Sigmoid colon (tissue), 7 donors: Measurements from ENCODE around the gene AKR1C1. TPM values are rescaled to one million over a fixed set of nuclear protein-coding genes. Genes with fewer than 3 reads are reported as not detected.
"Not testable (repeated sequence)": the region's sequence is repeated elsewhere in the genome, so short reads cannot be mapped to it uniquely, and the experiment has no call there.

ENCODE experiments used
- DNase-seq: peaks from one replicate; pipeline ENCODE4 v3.0.0-alpha.2; 2019
- H3K27ac ChIP-seq, 4 donors: fragments of 200-600 bp; sonication (generic); one replicate each; pipeline ENCODE4 v1.5.1; 2016 to 2019; ENCODE audit warnings: mild to moderate bottlenecking in 1 of 4
- H3K27me3 ChIP-seq, 3 donors: fragments of 200-600 bp; sonication (generic); one replicate each; pipeline ENCODE4 v1.5.1; 2019; ENCODE audit warnings: mild to moderate bottlenecking in 1 of 3
- H3K36me3 ChIP-seq, 4 donors: fragments of 200-600 bp; sonication (generic); one replicate each; pipeline ENCODE4 v1.5.1; 2016 to 2019
- H3K4me1 ChIP-seq, 4 donors: fragments of 200-600 bp; sonication (generic); one replicate each; pipeline ENCODE4 v1.5.1; 2017 to 2019
- H3K4me3 ChIP-seq, 4 donors: fragments of 200-600 bp; sonication (generic); one replicate each; pipeline ENCODE4 v1.5.1; 2017 to 2019; ENCODE audit warnings: mild to moderate bottlenecking in 2 of 4, moderate library complexity in 1 of 4
- H3K9me3 ChIP-seq, 4 donors: fragments of 200-600 bp in 3 of 4; sonication (generic) in 3 of 4; one replicate each; pipeline versions ENCODE4 v1.5.1 to v1.6.1; 2013 to 2019
- EP300 ChIP-seq, 4 donors: sonication (generic); formaldehyde crosslinking; IDR thresholded peaks; one replicate each; pipeline ENCODE4 v1.6.1; 2017; ENCODE audit warnings: antibody characterized with exemption in 4 of 4
- POLR2A ChIP-seq, 2 donors: fragments of 450-650 bp; IDR thresholded peaks; one replicate each; pipeline ENCODE4 v1.6.1; 2016; ENCODE audit warnings: antibody characterized with exemption in 2 of 2, mild to moderate bottlenecking in 2 of 2, moderate library complexity in 2 of 2
- POLR2AphosphoS5 ChIP-seq, 4 donors: sonication (generic); formaldehyde crosslinking; IDR thresholded peaks; one replicate each; pipeline ENCODE4 v1.6.1; 2017; ENCODE audit warnings: antibody characterized with exemption in 4 of 4
- WGBS, 2 donors: extraction: QIAGEN DNeasy Blood & Tissue Kit; methylation state at CpG; one replicate each; pipeline ENCODE4 v1.1.7; 2013; 5-methylcytosine and 5-hydroxymethylcytosine counted together
- intact Hi-C: fragments of 100-400 bp; cut with DNase I; formaldehyde crosslinking; loops from one replicate; pipeline ENCODE4 v1.15.1; 2023
- polyA plus RNA-seq, 3 donors: library from polyadenylated mRNA; stranded (reverse); fragments of 200-250 nt; gene quantifications; one replicate each; pipeline ENCODE4 v1.2.3, GENCODE V29; 2013
- total RNA-seq, 4 donors: library from RNA; depleted of rRNA; stranded (reverse); fragments of >200 nt; gene quantifications; one replicate each; pipeline ENCODE4 v1.1.0, GENCODE V29; 2016
- TF ChIP-seq, protein P1 (sequence below), 4 experiments: fragments of 450-650 bp in 3 of 4; fragments of 200-600 bp in 1 of 4; IDR thresholded peaks; one replicate each; pipeline ENCODE4 v1.5.1; 2016 to 2019; ENCODE audit warnings: antibody characterized with exemption in 4 of 4, mild to moderate bottlenecking in 3 of 4, moderate library complexity in 2 of 4
- donor health status: healthy with polysubstance abuse.
- donor health status: Bipolar disorder and iron deficiency.
- donor health status: healthy.

Gene AKR1C1
- total and polyA plus RNA-seq, 7 donors = 6.0 to 36.7 (median 22.5) TPM

DNA sequence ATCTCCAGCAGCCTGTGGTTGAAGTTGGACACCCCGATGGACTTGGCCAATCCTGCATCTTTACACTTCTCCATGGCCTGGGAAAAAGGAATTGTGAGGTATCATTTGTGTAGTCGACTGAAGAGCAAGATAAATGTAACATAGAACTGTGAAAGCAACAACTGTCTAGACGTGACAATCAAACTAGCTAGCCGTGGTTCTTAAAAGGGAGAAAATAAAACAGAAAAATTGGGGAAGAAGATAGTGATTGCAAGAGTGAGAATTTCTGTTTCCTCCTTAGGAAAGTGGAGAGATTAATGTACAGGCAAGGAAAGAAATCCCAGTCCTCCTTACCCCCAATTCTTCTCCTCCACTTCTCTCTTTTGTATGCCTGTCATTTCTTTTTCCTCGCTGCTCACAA is 35.5 kb downstream of the AKR1C1 start:
- WGBS, 2 donors = 80 to 95% methylated on average over 5 of the region's 5 CpGs
- Histone ChIP-seq H3K27me3 (no peaks in the 10 kb centered on the region), H3K4me1 (no peaks in the 10 kb centered on the region), H3K36me3 (no peaks in the 10 kb centered on the region), H3K27ac (no peak overlapping the region), H3K4me3 (no peak overlapping the region), H3K9me3 (no peaks in the 10 kb centered on the region)
- intact Hi-C loops = no loop called here
- DNase-seq = no peak
- TF ChIP-seq POLR2A (IDR thresholded peaks at IDR 0.05) (no peak), POLR2AphosphoS5 (IDR thresholded peaks at IDR 0.05) (no peak), EP300 (IDR thresholded peaks at IDR 0.05) (no peak)
- TF ChIP-seq, protein P1, sequence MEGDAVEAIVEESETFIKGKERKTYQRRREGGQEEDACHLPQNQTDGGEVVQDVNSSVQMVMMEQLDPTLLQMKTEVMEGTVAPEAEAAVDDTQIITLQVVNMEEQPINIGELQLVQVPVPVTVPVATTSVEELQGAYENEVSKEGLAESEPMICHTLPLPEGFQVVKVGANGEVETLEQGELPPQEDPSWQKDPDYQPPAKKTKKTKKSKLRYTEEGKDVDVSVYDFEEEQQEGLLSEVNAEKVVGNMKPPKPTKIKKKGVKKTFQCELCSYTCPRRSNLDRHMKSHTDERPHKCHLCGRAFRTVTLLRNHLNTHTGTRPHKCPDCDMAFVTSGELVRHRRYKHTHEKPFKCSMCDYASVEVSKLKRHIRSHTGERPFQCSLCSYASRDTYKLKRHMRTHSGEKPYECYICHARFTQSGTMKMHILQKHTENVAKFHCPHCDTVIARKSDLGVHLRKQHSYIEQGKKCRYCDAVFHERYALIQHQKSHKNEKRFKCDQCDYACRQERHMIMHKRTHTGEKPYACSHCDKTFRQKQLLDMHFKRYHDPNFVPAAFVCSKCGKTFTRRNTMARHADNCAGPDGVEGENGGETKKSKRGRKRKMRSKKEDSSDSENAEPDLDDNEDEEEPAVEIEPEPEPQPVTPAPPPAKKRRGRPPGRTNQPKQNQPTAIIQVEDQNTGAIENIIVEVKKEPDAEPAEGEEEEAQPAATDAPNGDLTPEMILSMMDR (IDR thresholded peaks at IDR 0.05) = no peak

DNA sequence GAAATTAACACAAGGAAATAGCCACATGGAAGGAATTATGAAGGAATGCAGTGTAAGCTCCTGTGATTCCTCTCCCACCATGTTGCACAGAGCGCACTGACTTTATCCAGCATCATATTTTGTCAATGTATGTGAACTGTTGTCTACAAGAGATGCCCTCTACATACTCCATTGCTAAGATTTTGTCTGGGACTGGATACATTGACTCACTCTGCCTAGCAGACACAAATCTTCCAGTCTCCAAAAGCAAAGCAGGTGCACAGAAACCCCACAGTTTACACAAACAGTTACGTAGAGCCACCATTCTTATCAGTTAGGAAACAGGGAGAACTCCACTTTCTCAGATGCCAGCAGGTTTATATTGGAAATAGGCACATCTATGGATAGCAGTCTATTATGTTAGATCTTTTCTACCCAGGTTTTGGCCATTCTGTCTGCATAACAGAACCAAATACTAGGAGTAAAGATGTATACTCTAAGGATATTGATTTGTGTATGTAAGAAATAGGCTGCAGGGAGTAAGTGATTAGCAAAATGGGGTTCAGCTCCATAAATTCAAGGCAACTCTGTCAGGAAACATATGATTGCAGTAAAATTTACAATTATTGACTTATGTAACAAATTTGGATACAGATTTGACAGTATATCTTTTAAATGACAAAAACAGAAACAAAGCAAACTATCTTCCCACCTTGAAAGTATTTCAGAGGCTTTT is 39.0 kb downstream of the AKR1C1 start:
- DNase-seq = no peak
- H3K36me3 ChIP-seq = no peaks in the 10 kb centered on the region
- H3K4me3 ChIP-seq = no peak overlapping the region
- H3K27me3 ChIP-seq = no peaks in the 10 kb centered on the region
- WGBS, 2 donors = 93 to 96% methylated on average over 2 of the region's 2 CpGs
- H3K9me3 ChIP-seq = no peaks in the 10 kb centered on the region
- H3K4me1 ChIP-seq = no peaks in the 10 kb centered on the region
- H3K27ac ChIP-seq = no peak overlapping the region
- intact Hi-C loops = no loop called here
- TF ChIP-seq EP300 (IDR thresholded peaks at IDR 0.05) (no peak), POLR2AphosphoS5 (IDR thresholded peaks at IDR 0.05) (no peak), POLR2A (IDR thresholded peaks at IDR 0.05) (no peak)
- TF ChIP-seq, protein P1 (IDR thresholded peaks at IDR 0.05) = no peak

DNA sequence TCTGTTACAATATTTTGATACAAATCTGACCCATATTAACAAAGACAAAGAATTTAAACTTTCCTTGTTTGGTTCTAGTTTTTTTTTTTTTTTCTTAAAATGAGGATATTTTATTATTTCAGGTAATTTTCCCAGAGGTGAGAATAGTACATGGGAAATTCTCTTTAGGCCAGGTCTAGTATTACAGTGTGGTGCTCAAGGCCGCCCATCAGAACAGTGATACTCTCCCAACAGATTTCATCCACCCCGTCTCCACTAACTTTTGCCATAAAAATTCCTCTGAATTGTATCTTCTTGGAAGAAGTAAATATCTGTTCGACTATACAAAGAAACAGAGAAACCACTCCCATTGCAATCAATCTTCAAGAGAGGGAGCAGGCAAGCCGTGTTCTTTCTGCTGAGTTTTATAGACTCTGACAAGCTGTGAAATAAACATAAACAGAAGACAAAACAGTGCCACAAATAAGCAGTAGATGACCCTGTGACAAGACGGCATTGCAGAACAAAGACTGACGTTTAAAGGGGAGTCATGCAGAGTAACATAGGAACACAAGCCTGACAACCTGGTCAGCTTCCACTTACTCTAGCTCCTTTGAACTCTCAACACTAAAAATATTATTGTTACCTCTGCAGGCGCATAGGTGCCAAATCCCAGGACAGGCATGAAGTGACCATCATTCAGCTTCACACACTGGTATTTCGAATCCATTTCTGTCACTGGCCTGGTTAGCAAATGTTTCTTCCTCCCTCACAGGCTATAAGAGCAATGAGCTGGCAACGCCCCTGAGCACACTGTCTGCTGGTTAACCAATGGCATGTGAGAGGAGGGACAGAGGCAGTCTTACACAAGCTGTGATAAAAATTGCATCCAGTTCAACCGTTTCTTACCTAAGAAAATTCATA is 40.2 kb downstream of the AKR1C1 start, which contains the start of gene AKR1C2:
TSS of gene AKR1C2 (minus strand) at position 731 of the 903 bp plus-strand sequence. CDS start at position 709, 22 bp downstream.
- H3K9me3 ChIP-seq, H3K27ac ChIP-seq, DNase-seq, H3K27me3 ChIP-seq, H3K36me3 ChIP-seq, intact Hi-C loops, H3K4me1 ChIP-seq: not testable (repeated sequence)
- H3K4me3 ChIP-seq = peak within 1 kb of the TSS in 2 of 4 donors; percentile 31 to 37
- TF ChIP-seq POLR2AphosphoS5 (IDR thresholded peaks at IDR 0.05) = peak in 3 of 4 donors; percentile 11 to 28 (median 23)
- 17 to 52% methylated on average over 7 to 8 of the region's 10 CpGs for WGBS, 2 donors

DNA sequence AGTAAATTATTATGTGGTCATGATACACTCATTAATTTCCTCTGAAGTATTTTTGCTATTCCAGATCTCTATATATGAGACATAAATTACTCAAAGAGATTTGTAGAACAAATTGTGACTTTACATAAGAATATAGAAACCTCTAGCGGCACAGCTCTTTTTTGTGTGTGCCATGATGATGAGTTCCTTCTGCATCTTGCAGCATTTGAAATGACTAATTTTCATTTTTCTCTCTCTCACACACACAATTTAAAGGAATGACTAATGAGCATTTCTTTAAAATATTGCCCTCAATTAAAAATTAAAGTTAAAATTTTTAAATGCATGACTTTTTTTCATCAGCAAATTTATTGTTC is 40.8 kb downstream of the AKR1C1 start:
- WGBS, 2 donors = 0% methylated on average over 1 of the region's 1 CpG
- H3K4me3 ChIP-seq, DNase-seq, H3K9me3 ChIP-seq, H3K27ac ChIP-seq, H3K27me3 ChIP-seq, intact Hi-C loops, H3K4me1 ChIP-seq, H3K36me3 ChIP-seq: not testable (repeated sequence)

DNA sequence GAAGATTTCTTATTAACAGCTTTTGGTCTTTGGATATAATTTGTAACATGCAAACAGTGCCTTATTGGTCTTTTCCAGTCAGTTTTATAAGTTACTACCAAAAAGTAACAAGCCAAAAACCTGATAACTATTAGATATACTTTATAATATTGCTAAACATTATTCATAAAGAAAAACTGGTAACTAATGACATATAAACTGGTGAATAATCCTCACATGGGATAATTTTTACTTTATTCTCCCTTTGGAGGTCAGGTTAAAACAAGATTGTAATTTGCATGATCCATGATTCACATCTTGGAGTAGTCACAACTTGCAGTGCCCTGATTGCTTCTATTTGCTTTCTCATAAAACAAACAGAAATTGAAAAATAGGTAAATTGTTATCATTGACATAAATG is 41.3 kb downstream of the AKR1C1 start:
- H3K36me3 ChIP-seq, H3K27me3 ChIP-seq, H3K9me3 ChIP-seq, H3K4me1 ChIP-seq, DNase-seq, H3K4me3 ChIP-seq, H3K27ac ChIP-seq, intact Hi-C loops: not testable (repeated sequence)

DNA sequence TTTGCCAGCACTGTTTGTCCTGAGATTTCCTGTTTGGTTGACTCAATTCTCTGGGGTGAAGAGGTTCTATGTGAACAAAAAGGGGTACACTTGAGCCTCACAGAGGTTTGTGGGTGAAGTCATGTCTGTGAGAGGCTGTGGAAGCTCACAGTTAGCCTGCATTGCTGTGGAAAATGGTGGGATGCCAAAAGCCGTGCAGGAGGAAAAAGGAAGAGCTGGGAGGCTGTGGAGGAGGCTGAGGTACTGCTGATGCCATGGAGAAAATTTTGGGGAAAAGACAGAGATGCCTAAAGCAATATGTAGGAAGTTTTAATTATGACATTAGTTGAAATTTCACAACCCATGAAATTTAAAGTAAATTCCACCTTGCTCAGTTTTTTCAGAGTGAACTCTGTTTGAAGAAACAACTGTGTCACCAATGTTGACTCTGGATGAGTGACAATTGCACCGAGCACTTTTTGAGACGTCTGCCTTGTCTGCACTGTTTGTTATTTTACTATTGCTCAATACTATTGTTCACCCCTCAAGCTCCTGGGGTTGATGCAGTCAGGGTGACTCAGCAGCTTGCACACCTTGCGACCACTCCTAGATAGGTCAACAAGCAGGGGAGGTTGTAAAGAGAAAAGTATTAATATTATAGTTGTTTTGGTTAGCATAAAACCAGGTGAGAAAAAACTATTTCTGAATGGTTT is 45.8 kb downstream of the AKR1C1 start:
- H3K9me3 ChIP-seq, H3K4me1 ChIP-seq, H3K4me3 ChIP-seq, H3K36me3 ChIP-seq, DNase-seq, H3K27ac ChIP-seq, H3K27me3 ChIP-seq, intact Hi-C loops: not testable (repeated sequence)
- WGBS, 2 donors = 31 to 69% methylated on average over 4 of the region's 4 CpGs

DNA sequence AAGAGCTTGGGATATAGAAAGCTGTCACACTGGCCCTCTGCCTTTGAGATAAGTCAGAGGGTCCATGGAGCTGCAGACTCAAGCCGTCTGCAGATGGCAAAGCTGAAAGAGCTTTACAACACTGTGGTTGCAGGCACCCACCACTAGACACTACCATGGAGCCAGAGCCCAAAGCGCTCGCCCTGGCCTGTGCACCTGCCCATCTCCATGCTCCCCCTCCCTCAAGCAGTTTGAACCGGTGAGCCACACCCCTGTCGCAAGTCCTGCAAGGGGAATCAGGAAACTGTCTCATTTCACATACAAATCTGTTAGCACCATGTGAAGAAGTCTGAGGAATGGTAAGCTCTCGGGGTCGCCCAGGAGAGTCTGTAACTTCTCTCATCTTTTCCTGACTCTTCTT is 46.8 kb downstream of the AKR1C1 start:
- H3K27ac ChIP-seq, H3K36me3 ChIP-seq, intact Hi-C loops, H3K4me3 ChIP-seq, DNase-seq, H3K27me3 ChIP-seq, H3K9me3 ChIP-seq, H3K4me1 ChIP-seq: not testable (repeated sequence)
- WGBS, 2 donors = 36 to 68% methylated on average over 6 of the region's 7 CpGs

DNA sequence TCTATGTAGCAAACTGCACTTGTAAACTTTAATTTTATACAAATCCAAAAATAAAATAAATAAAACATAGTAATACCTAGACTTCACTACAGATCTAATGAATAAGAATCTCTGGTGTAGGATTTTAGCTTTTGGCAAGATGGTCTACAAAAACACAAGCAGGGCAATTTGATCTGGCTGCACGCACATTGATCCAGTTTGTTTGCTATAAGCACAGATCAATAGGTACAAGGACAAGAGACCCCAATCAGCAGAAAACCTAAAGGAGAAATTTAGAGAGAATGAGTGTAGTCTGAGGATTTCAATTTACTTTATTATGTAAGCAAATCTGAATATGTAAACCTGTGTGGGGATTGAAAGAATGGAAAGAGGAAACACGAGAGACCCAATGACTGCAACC is 48.2 kb downstream of the AKR1C1 start:
- 94% methylated on average over 2 of the region's 2 CpGs for WGBS, 2 donors
- H3K4me3 ChIP-seq, H3K36me3 ChIP-seq, DNase-seq, H3K27ac ChIP-seq, intact Hi-C loops, H3K27me3 ChIP-seq, H3K4me1 ChIP-seq, H3K9me3 ChIP-seq: not testable (repeated sequence)
